CD4-positive, alpha-beta T cell treated with Interleukin-4 for 4 hours (primary cell): ENCODE data around the gene RBM20.

Experiments
- DNase-seq: peaks from one replicate; pipeline ENCODE4 v3.0.0-alpha.2; 2020

RBM20 gene

DNA sequence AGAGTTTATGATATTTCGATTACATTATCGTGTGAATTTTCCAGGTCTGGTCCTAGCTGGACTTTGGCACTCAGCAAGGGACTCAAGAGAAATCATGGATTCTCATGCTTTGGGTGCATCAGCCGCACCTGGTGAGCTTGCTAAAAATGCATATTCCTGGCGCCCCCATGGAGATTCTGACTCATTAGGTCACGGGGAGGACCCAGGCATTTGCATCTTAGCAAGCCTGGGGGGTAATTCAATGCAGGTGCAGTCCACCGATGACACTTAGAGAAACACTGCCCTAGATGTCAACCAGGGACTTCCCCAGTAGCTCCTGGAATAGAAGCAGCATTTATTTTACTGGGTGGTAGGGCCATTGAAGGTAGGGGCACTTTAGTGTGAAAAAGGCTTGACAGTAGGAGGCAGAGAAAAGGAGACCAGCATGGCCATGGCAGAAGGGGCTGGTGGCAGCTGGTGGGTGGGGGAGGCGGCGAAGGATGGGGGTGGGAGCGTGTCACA, 197.7 kb downstream of the RBM20 start:
- DNase-seq = no peak

DNA sequence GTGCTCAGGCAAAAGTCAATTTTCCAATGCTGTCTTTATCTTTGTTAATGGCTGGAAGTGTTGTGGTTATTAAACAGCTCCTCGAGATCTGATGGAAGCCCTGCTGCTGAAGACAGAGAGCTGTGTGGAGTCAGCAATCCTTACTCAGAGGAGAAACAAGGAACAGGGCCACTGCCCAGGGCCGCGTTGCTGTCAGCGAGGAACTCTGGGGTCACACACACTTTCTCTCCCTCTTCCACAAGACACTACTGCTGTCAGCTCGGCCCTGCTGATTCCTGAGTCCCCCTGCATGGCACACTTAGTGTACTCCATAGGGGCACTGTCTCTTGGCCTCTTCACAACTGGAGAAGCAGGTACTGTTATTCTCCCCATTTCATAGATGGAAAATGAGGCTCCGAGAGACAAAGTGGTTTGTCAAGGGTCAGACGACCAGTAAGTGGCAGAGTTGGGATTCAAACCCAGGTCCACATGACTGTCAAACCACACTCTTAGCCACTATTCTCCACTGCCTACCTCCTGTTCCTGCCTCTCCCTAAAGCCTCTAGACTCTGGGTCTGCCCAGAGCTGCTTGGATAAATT, 198.3 kb downstream of the RBM20 start:
- DNase-seq = no peak

- peak; percentile 68 for DNase-seq
These were observed 198.9 kb downstream of the RBM20 start for GRCh38 chr10:110843031-110843430.

GRCh38 chr10:110843796-110844616, 199.9 kb downstream of the RBM20 start:
- no peak for DNase-seq

DNA sequence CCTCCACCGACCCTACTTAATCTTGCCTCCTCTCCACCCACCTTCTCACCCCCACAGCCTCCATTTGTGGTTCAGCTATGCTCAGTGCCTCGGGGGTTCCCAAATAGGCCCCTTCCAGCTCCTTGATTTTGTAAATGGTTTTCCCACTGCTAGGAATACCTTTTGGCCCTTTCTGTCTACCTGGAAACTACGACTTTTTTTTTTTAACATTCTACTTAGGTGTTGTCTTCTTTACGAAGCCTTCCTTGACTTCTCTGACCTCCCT, 200.4 kb downstream of the RBM20 start:
- no peak for DNase-seq

DNA sequence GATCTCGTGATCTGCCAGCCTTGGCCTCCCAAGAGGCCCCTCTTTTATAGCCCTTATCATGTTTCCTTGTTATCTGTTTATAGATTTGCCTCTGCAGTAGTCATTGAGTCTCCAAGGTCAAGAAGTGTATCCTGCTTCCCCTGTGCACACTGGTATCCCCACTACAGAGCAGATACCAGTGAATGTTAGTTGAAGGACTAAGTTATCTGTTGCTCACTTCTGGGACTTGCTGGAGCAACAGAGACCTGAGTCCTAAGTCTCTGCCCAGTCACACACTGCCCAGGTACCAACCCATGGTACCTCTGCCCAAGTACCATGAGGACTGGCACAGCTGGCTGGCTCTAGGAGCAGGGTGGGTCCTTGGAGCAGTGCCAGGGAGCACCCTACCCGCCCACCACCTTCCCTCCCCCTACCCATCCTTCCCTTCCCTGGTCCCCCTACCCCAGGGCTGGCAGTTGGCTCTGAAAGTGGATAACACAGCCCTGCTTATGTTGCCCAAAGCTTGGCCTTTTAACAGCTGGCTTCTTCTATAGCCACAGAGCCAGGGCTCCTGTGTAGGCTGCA, 201.1 kb downstream of the RBM20 start:
- no peak for DNase-seq

DNA sequence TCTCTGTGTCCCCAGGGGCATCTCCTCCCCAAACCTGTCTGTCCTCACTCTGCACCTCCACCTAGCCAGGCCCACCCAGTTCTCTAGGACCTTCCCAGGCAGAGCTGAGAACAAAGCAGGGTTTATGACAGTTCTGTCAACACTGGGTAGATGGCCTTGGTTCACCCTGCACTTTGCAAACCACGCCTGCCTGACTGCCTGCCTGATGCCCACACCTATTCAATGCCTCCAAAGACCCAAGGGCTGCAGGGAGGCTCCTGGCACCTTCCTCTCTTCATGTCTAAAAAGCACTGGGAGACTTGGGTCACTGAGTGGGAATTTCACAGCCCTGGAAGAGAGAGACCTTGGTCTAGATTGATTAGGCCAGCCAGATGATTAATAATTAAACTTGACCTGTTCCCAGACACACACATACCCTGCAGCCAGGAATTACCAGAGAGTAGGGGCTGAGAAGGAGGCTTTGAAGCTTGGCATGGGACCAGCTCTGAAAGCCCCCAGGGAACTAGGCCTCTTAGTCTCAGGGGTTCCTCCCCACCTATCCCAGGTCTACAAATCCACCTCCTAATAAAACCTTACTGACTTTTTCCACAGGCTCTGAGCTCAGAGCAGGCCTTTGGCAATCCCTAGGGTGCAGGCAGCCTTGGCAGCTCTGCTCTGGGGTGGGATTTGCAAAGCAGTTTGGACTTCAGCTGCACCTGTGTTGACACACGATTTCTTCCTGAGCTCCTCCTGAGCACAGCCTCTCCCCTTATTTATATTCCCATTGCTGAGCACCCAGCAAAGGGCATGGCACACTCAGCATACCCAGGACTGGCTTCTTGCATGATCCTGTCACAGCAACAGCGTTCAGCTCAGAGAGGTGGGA, 201.9 kb downstream of the RBM20 start:
- no peak for DNase-seq

DNA sequence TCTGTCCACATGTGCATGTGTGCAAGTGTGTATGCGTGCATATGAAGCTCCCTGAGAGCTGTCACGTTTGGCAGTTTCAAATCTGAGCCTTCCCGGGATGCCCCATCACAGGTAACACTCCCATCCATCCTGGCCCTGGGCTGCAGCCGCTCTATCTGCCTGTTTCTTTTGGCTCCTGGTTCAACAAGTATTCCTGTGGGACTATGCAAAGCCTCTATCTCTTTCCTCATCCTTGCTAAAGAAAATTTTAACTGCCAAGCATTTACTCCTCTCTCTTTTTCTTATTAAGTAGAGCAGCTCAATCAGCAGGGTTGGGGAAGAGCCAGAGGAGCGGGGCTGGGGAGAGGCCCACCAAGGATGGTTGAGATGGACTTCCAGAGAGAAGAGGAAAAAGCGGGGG, 203.2 kb downstream of the RBM20 start:
- no peak for DNase-seq

DNA sequence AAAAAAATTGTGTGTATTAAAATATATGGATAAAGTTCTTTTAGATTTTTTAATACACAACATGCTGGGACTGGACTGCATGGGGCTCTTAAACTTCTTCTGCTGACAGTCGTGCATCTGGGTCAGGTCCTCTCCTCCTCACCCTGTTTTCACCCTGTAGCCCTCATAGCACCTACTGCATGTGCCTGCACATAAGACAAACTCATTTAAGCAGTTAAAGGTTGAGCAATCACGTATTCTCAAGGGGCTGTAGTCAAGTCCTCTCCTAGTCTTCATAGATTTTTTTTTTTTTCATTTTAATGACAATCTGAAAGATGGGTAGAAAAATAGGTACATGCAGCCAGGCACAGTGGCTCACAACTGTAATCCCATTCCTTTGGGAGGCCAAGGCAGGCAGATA, 204.0 kb downstream of the RBM20 start:
- no peak for DNase-seq

DNA sequence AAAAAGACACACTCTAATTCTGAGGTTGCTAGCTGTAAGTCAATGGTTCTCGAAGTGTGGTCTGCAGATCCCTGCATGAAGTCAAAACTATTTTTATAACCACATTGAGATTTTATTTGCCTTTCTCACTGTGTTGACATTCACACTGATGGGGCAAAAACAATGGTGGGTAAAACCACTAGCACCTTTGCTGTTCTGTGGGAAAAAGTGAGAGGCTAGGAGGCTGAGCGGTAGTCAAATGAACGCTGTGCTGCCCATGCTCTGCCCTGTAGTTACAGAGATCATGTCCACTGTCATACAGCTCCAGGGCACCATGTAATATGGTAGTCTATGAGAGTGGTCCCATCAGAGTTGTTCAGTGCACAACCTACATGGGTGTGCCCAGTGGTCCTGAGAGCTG, 206.0 kb downstream of the RBM20 start:
- peak; percentile 62 for DNase-seq

- no peak for DNase-seq
These were observed 207.0 kb downstream of the RBM20 start for GRCh38 chr10:110851020-110851612.

DNA sequence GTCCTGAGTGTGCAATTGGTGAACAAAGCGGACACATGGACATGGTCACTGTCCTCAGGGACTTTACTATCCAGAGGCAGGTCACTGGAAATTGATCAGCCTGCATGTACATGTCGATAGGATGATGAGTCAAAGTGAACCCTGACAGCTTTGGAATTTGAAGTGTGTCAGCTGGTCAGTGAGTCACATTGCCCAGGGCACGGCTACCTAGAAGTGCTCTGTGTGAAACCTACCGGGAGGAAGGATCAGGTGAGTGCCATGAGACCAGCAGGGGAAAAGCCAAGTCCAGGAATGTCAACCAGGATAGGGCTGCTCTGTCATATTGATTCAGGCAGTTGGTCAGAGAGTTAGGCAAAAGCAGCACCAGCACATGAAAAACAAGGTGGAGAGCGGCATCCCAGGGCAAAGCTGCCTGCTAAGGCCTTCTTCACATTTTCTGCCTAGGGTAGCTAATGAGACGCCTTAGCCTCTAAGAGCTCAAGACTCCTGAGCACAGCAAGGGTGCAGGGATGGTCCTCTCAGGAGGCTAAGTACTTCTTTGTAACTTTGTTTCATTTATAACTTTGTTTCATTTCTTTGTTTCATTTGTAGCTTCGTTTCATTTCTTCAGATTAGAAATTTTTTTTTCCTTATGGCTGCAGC, 208.2 kb downstream of the RBM20 start:
- DNase-seq = peak; percentile 34

- DNase-seq = no peak
These were observed 208.8 kb downstream of the RBM20 start for GRCh38 chr10:110852947-110853346.

GRCh38 chr10:110853921-110854605, 209.9 kb downstream of the RBM20 start:
- DNase-seq = no peak

DNA sequence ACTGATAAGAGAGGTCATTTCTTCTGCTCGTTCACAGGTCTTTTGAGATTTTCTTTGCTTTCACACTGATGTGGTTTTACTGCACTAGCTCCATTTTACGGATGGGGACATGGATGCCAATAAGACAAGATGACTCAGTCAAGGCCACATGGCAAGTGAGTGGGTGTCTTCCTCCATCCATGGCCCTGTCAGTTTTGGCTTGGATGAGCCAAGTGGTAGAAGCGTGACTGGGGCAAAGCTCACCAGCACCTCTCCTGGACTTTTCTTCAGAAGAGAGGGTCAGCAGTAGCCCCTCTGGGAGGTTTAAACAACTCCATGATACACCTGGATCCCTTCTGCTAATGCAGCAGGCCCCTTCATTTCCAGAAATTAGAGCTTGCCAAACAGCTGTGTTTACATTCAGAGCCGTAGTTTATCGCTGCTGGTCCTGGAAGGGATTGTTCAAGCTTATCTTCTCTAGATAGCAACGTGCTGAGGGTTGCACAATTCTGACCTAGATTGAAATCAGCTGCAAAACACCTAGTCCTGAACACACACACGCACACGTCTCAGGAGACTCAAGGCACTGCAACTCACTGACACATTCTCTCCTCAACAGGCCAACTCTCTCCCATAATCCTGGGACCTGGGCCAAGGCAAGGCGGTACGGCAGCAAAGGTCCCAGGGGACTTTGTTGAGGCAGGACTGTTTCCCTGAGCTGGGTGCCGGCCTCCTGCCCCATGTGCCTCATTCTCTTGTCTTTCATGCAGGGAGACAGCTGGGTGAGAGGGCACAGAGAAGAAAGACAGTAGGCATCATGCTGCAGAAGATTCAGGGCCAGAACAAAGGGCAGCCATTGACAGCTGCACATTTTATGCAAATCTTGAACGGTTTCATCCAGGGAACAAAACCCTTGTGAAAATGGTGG, 213.4 kb downstream of the RBM20 start:
- peak; percentile 53 for DNase-seq

DNA sequence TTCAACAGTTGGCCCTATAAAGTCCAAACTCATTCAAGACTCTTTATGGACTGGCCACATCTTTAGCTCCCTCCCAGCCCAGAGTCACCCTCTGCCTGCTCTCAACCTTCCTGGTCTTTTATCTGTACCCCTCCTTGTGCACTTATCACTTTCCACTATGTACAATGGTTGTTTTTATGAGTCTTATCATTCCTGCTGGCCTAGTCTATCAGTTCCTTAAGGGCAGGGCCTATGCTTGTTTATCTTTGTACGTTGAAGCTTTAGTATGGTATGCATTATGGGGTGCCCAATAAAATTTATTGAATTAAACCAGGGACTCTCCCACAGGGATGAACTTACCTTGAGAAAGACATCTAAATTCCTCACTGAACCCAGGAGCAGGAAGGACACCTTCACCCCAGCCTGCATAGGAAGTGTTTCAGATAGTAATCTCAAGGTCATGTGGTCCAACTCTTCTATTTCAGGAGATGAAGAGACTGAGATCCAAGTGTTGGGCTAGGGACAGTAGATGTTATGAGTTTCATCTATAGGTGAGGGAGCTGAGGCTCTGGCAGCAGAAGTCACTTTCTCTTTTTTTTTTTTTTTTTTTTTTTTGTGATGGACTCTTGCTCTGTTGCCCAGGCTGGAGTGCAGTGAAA, 214.3 kb downstream of the RBM20 start:
- no peak for DNase-seq

- DNase-seq = no peak
These were observed 215.3 kb downstream of the RBM20 start for GRCh38 chr10:110859206-110859972.

DNA sequence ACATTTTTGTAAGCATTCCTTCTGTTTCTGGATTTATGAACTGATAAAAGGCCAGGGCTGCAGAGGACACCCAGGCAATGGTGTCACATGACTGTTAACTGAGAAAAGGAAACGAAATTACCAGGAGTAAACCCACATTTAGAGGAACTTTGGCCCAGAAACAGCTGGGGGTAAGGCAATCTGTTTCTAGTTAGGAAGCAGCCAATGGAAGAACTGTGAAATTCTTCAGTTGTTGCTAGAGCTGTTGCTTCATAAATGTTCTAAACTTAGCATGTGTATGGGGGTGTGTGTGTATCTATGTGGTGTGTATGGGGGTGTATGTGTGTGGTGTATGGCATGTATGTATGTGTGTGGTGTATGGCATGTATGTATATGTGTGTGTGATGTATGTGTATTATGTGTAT, 215.8 kb downstream of the RBM20 start:
- DNase-seq = no peak

GRCh38 chr10:110860576-110861241, 216.6 kb downstream of the RBM20 start:
- peak; percentile 87 for DNase-seq
